Suppressor macrophage treated with lipopolysaccharide for 4 hours (primary cell): ENCODE data around the gene IRGC.
"Not testable (repeated sequence)": the region's sequence is repeated elsewhere in the genome, so short reads cannot be mapped to it uniquely, and the experiment has no call there.

Experiments used
- DNase-seq: peaks from one replicate; pipeline ENCODE4 v3.0.0-alpha.2; 2020

IRGC gene

GRCh38 chr19:43755256-43755801, 39.5 kb downstream of the IRGC start:
- peak; percentile 93 for DNase-seq

- DNase-seq: no peak
Measured at GRCh38 chr19:43759515-43759914, 43.6 kb downstream of the IRGC start.

GRCh38 chr19:43760941-43761340, 45.1 kb downstream of the IRGC start:
- DNase-seq: no peak

- no peak for DNase-seq
Measured at GRCh38 chr19:43762814-43763213, 46.9 kb downstream of the IRGC start.

- peak; percentile 96 for DNase-seq
Measured at GRCh38 chr19:43763473-43763939, 47.6 kb downstream of the IRGC start.

- not testable (repeated sequence) for DNase-seq
Measured at GRCh38 chr19:43764684-43765083, 48.8 kb downstream of the IRGC start.

- peak; percentile 98 for DNase-seq
Measured at GRCh38 chr19:43765109-43765876, 49.4 kb downstream of the IRGC start.

GRCh38 chr19:43766755-43767043, 50.8 kb downstream of the IRGC start:
- DNase-seq: no peak

- no peak for DNase-seq
Measured at GRCh38 chr19:43767316-43767715, 51.4 kb downstream of the IRGC start.

GRCh38 chr19:43767818-43768217, 51.9 kb downstream of the IRGC start:
- no peak for DNase-seq

GRCh38 chr19:43768273-43769050, 52.6 kb downstream of the IRGC start:
- DNase-seq: peak; percentile 86

- no peak for DNase-seq
Measured at GRCh38 chr19:43769256-43769655, 53.4 kb downstream of the IRGC start.
